ENCODE measurements around the gene CYP11A1. TPM values are rescaled to one million over a fixed set of nuclear protein-coding genes. Genes with fewer than 3 reads are reported as not detected.
"Not testable (repeated sequence)": the region's sequence is repeated elsewhere in the genome, so short reads cannot be mapped to it uniquely, and the experiment has no call there.

Gene CYP11A1
- polyA plus RNA-seq, 2 donors, result 2.3 to 5.7 TPM

DNA sequence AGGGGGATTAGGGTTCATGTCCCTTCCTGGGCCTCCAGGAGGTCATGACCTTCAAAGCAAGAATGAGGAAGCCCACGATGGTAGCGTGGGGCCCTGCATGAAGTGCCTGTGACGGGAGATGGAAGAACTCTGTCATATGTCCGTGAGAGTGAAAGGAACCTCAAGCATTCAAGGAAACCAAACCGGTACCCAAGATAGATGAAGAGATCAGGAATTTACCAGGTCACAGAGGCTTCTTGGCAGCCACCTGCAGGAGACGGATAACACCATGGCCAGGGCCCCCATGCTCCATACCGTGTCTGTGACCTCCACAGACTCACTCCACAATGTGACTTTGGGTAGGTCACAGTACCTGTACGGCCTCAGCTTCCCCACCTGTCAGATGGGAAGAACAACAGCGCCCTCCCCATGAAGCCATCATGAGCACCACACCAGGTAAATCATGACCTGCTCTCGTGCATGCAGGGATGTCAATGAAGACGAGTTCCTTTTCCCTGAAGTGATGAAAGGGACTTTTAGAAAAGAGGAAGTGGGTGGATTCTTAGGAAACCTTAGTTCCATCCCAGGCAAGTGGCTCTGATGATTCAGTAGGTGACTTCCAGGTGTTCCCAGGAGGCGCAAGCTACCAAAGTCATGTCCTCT lies 23.3 kb upstream of the CYP11A1 start:
- 81 to 86% methylated on average over 12 of the region's 12 CpGs for WGBS, 2 donors
- H3K36me3 ChIP-seq (ENCODE audit: control insufficient read depth in 2 of 2, insufficient read depth in 2 of 2, low read length in 1 of 2), result no peaks in the 10 kb centered on the region
- no peaks in the 10 kb centered on the region for H3K27me3 ChIP-seq (ENCODE audit: control insufficient read depth in 1 of 2, insufficient read depth in 2 of 2, low read length in 2 of 2)
- H3K27ac ChIP-seq (ENCODE audit: low read depth in 2 of 2, low read length in 1 of 2), result no peak overlapping the region
- no peak overlapping the region for H3K4me3 ChIP-seq (ENCODE audit: low read depth in 1 of 2, low read length in 2 of 2)
- H3K4me1 ChIP-seq (ENCODE audit: control insufficient read depth in 2 of 2, insufficient read depth in 2 of 2, low read length in 1 of 2), result no peaks in the 10 kb centered on the region
- H3K9me3 ChIP-seq (ENCODE audit: control insufficient read depth in 2 of 2, insufficient read depth in 1 of 2, low read depth in 1 of 2, low read length in 1 of 2), result no peaks in the 10 kb centered on the region

DNA sequence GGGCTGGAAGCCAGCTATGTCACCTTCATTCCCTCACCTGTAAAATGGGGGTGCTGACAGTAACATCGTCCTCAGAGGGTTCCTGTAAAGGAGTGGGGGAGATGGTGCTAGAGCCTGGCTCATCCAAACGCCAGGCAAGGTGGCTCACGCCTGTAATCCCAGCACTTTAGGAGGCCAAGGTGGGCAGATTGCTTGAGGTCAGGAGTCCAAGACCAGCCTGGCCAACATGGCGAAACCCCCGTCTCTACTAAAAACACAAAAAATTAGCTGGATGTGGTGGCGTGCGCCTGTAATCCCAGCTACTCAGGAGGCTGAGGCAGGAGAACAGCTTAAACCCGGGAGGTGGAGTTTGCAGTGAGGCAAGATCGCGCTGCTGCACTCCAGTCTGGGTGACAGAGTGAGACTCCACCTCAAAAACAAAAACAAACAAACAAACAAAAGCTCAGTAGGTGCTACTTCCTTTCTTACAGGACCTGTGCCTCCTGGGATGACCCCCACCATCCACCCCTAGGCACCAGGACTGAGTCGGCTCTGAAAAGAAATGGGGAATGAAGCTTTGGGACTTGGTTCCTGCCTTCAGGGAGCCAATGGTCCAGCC lies 22.7 kb upstream of the CYP11A1 start:
- not testable (repeated sequence) for H3K36me3 ChIP-seq (ENCODE audit: control insufficient read depth in 2 of 2, insufficient read depth in 2 of 2, low read length in 1 of 2); H3K27ac ChIP-seq (ENCODE audit: low read depth in 2 of 2, low read length in 1 of 2)
- WGBS, 2 donors, result 90 to 94% methylated on average over 11 of the region's 11 CpGs

DNA sequence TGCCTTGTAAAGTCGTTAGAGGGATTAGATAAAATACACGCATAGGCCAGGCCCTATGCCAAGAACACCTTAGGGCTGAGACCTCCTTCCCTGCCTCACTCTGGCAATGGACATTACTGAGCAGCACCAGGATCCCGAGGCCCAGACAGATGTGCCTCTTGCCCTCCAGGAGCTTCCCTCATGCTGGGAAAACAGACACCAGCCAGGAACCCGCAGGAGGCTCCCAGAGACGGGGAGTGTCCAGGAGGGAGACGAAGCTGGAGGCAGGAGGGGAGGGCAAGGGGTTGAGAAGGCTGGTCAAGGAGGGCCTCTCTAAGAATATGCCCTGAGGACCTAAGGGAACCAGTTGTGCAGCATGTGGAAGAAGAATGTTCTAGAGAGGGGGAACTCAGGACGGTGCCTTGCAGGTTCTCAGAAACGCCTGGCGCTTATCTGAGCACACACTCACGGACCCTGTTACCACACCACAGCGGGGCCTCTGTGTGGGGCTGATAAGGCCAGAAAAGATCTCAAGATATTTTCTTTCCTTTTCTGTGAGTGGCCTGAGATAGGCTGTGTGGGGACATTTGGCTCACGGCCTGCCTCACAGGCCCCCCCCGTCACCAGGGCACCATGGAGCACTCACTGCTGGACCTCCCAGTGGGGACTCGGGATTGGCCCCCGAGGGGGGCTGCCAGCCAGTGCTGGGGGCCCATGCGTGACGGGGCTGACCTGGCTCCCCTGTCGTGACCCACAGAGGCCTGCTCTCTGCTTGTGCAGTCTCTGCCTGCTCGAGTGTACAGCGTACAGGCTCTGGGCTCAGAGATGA lies 22.0 kb upstream of the CYP11A1 start:
- Histone ChIP-seq H3K27me3 (ENCODE audit: control insufficient read depth in 1 of 2, insufficient read depth in 2 of 2, low read length in 2 of 2) (no peaks in the 10 kb centered on the region), H3K9me3 (ENCODE audit: control insufficient read depth in 2 of 2, insufficient read depth in 1 of 2, low read depth in 1 of 2, low read length in 1 of 2) (no peaks in the 10 kb centered on the region), H3K36me3 (ENCODE audit: control insufficient read depth in 2 of 2, insufficient read depth in 2 of 2, low read length in 1 of 2) (no peaks in the 10 kb centered on the region), H3K27ac (ENCODE audit: low read depth in 2 of 2, low read length in 1 of 2) (no peak overlapping the region), H3K4me1 (ENCODE audit: control insufficient read depth in 2 of 2, insufficient read depth in 2 of 2, low read length in 1 of 2) (peaks cover 0 to 4% of the 10 kb centered on the region in 2 donors), H3K4me3 (ENCODE audit: low read depth in 1 of 2, low read length in 2 of 2) (no peak overlapping the region)
- WGBS, 2 donors, result 74 to 75% methylated on average over 20 of the region's 20 CpGs

More for the DNA sequence above, 22.7 kb upstream of the CYP11A1 start:
- not testable (repeated sequence) for H3K4me1 ChIP-seq (ENCODE audit: control insufficient read depth in 2 of 2, insufficient read depth in 2 of 2, low read length in 1 of 2); H3K9me3 ChIP-seq (ENCODE audit: control insufficient read depth in 2 of 2, insufficient read depth in 1 of 2, low read depth in 1 of 2, low read length in 1 of 2); H3K4me3 ChIP-seq (ENCODE audit: low read depth in 1 of 2, low read length in 2 of 2); H3K27me3 ChIP-seq (ENCODE audit: control insufficient read depth in 1 of 2, insufficient read depth in 2 of 2, low read length in 2 of 2)

DNA sequence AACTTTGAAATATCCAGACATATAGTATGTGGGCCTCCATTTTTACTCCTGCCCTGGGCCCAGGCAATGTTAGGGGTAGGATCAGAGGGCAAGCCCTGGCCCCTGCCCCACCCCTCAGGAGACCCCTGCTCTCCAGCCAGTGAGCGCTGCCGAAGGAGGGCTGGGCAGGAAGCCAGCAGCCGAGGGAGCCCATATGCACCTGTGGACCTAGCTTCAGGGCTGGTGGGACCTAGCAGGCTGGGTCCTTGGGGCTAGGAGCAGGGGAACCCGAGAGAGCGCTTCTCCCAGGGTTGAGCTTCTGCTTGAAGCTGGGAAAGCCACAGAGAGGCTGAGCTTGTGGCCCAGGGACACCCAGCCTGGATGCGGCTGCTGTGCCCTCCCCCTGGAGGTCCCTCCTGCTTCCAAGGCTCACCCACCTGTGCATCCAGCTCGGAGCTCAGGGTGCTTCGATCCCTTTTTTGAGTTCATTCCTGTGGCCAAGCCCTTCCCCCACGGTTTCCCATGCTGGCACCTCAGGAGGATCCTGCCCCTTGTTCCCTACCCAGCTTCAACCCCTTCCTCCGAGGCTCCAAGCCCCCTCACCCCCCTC lies 21.0 kb upstream of the CYP11A1 start:
- Histone ChIP-seq H3K27ac (ENCODE audit: low read depth in 2 of 2, low read length in 1 of 2) (no peak overlapping the region), H3K4me1 (ENCODE audit: control insufficient read depth in 2 of 2, insufficient read depth in 2 of 2, low read length in 1 of 2) (peaks cover 0 to 9% of the 10 kb centered on the region in 2 donors), H3K9me3 (ENCODE audit: control insufficient read depth in 2 of 2, insufficient read depth in 1 of 2, low read depth in 1 of 2, low read length in 1 of 2) (no peaks in the 10 kb centered on the region), H3K27me3 (ENCODE audit: control insufficient read depth in 1 of 2, insufficient read depth in 2 of 2, low read length in 2 of 2) (no peaks in the 10 kb centered on the region), H3K36me3 (ENCODE audit: control insufficient read depth in 2 of 2, insufficient read depth in 2 of 2, low read length in 1 of 2) (no peaks in the 10 kb centered on the region), H3K4me3 (ENCODE audit: low read depth in 1 of 2, low read length in 2 of 2) (no peak overlapping the region)
- 82 to 87% methylated on average over 10 of the region's 10 CpGs for WGBS, 2 donors

DNA sequence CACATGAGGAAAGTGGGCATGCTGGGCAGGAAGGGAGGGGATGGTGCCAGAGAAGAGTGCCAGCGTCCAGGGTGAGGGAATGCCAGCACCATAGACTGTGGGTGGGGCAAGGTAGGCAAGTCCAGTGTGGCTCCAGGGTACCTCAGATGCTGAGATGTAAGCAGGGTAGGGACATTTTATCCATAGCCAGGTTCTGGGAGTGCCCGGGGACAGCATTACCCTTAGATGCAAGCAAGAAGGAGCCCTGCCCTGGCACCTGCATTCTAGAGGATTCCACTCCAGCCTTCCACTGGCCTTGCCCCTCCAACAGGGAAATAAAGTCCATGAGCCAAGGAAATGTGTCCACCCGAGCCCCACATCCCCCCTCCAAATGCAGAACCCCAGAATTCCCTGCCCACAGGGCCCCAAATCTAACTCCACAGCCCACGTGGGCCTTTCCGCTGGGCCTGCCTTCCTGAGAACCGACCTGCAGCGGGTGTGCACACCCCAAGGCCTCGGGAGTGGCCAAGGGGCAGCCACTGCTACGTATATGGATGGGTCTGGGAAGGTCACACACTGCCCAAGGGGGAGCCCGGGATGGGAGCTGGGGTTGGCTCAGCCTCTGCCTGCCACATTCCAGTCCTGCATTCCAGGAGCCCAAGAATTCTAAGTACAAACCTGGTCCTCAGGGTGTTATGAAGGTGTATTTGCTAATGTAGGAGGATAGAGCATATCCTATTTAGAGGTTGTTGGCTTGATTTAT lies 20.3 kb upstream of the CYP11A1 start:
- H3K9me3 ChIP-seq (ENCODE audit: control insufficient read depth in 2 of 2, insufficient read depth in 1 of 2, low read depth in 1 of 2, low read length in 1 of 2), result no peaks in the 10 kb centered on the region
- H3K4me3 ChIP-seq (ENCODE audit: low read depth in 1 of 2, low read length in 2 of 2), result no peak overlapping the region
- H3K27me3 ChIP-seq (ENCODE audit: control insufficient read depth in 1 of 2, insufficient read depth in 2 of 2, low read length in 2 of 2), result no peaks in the 10 kb centered on the region
- no peaks in the 10 kb centered on the region for H3K36me3 ChIP-seq (ENCODE audit: control insufficient read depth in 2 of 2, insufficient read depth in 2 of 2, low read length in 1 of 2)
- H3K4me1 ChIP-seq (ENCODE audit: control insufficient read depth in 2 of 2, insufficient read depth in 2 of 2, low read length in 1 of 2), result peaks cover 0 to 9% of the 10 kb centered on the region in 2 donors
- H3K27ac ChIP-seq (ENCODE audit: low read depth in 2 of 2, low read length in 1 of 2), result no peak overlapping the region
- whole genome bisulfite sequencing, 2 donors, result 69% methylated on average over 10 of the region's 10 CpGs

DNA sequence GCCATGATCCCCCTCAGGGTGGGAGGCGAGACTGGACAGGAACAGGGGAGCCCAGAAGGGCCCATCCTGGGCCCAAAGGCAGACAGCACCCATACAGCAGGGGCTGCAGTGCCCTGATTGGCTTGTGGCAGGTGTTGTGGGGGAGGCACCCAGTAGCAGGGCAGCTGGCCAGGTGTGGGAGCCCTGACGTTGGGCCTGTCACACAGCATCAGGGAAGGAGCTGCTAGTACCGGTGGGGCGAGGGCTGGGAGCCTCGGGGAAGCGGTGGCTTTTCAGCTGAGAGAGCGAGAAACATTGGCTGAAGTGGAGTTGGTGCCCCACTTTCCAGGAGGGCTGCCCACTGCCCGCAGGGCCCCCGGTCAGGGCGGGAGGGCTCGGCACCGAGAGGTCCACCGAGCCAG lies 19.7 kb upstream of the CYP11A1 start:
- H3K4me1 ChIP-seq (ENCODE audit: control insufficient read depth in 2 of 2, insufficient read depth in 2 of 2, low read length in 1 of 2), result peaks cover 0 to 9% of the 10 kb centered on the region in 2 donors
- H3K36me3 ChIP-seq (ENCODE audit: control insufficient read depth in 2 of 2, insufficient read depth in 2 of 2, low read length in 1 of 2), result no peaks in the 10 kb centered on the region
- H3K27me3 ChIP-seq (ENCODE audit: control insufficient read depth in 1 of 2, insufficient read depth in 2 of 2, low read length in 2 of 2), result no peaks in the 10 kb centered on the region
- H3K9me3 ChIP-seq (ENCODE audit: control insufficient read depth in 2 of 2, insufficient read depth in 1 of 2, low read depth in 1 of 2, low read length in 1 of 2), result no peaks in the 10 kb centered on the region
- no peak overlapping the region for H3K27ac ChIP-seq (ENCODE audit: low read depth in 2 of 2, low read length in 1 of 2)
- H3K4me3 ChIP-seq (ENCODE audit: low read depth in 1 of 2, low read length in 2 of 2), result no peak overlapping the region
- 80 to 82% methylated on average over 13 of the region's 13 CpGs for WGBS, 2 donors

DNA sequence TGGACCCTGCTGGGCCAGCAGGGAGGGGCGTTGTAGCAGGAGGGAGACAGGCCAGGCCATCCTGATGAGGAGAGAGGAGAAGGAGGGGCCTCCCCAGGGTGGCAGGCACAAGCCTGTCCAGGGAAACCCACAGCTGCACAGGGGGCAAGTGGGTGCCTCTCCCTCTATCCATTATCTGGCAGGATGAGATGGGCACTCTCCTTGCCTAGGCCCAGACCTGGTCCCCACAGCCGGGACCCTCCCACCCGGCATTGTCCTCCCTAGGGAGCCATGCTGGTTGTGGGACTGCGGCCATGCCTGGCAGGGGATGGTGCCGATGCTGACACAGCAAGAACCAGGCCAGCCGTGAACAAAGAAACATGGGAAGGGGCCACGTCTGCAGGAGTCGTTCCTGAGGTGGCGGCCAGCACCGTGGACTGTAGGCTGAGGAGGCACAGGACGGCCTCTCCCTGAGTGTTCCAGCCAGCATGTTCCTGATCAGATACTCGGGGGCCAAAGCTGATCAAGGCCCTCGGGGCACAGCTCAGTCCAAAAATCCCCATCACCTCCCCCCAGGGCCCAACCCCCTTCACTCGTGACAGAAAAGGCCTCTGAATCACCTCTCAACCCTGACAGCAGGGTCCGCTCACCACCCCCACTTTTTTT lies 19.2 kb upstream of the CYP11A1 start:
- H3K4me1 ChIP-seq (ENCODE audit: control insufficient read depth in 2 of 2, insufficient read depth in 2 of 2, low read length in 1 of 2), result peaks cover 0 to 9% of the 10 kb centered on the region in 2 donors
- H3K27me3 ChIP-seq (ENCODE audit: control insufficient read depth in 1 of 2, insufficient read depth in 2 of 2, low read length in 2 of 2), result no peaks in the 10 kb centered on the region
- WGBS, 2 donors, result 73 to 74% methylated on average over 15 of the region's 15 CpGs
- H3K4me3 ChIP-seq (ENCODE audit: low read depth in 1 of 2, low read length in 2 of 2), result no peak overlapping the region
- no peak overlapping the region for H3K27ac ChIP-seq (ENCODE audit: low read depth in 2 of 2, low read length in 1 of 2)
- no peaks in the 10 kb centered on the region for H3K9me3 ChIP-seq (ENCODE audit: control insufficient read depth in 2 of 2, insufficient read depth in 1 of 2, low read depth in 1 of 2, low read length in 1 of 2)
- no peaks in the 10 kb centered on the region for H3K36me3 ChIP-seq (ENCODE audit: control insufficient read depth in 2 of 2, insufficient read depth in 2 of 2, low read length in 1 of 2)

DNA sequence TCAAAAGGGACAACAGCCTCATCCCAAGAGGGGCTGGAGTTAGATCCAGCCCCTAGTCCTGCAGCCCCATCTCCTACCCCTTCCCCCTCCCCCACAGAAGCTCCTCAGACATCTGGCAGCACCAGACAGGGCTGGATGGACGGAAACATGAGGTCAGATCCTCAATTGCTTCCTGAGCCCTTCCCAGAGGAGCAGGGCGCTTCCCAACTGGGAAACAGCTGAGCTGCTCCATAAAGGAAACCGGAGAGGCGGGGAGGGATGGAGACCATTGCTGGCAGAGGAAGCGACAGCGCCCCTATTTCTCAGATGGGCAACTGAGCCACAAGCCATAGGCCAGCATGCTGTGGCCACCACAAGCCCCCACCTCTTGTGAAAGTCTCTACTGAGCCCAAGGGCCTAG lies 18.3 kb upstream of the CYP11A1 start:
- 83 to 85% methylated on average over 6 of the region's 6 CpGs for WGBS, 2 donors
- Histone ChIP-seq H3K27ac (ENCODE audit: low read depth in 2 of 2, low read length in 1 of 2) (peak overlapping the region; percentile 10 to 38), H3K36me3 (ENCODE audit: control insufficient read depth in 2 of 2, insufficient read depth in 2 of 2, low read length in 1 of 2) (no peaks in the 10 kb centered on the region), H3K9me3 (ENCODE audit: control insufficient read depth in 2 of 2, insufficient read depth in 1 of 2, low read depth in 1 of 2, low read length in 1 of 2) (no peaks in the 10 kb centered on the region), H3K4me3 (ENCODE audit: low read depth in 1 of 2, low read length in 2 of 2) (no peak overlapping the region), H3K4me1 (ENCODE audit: control insufficient read depth in 2 of 2, insufficient read depth in 2 of 2, low read length in 1 of 2) (peaks cover 0 to 9% of the 10 kb centered on the region in 2 donors), H3K27me3 (ENCODE audit: control insufficient read depth in 1 of 2, insufficient read depth in 2 of 2, low read length in 2 of 2) (no peaks in the 10 kb centered on the region)

Data from esophagus (tissue), 2 donors.